ENCODE measurements around the gene SLC2A6. TPM values are rescaled to one million over a fixed set of nuclear protein-coding genes. Genes with fewer than 3 reads are reported as not detected.

The SLC2A6 gene
- polyA plus RNA-seq, 1 of the 3 experiments (the other 2 are of a cell fraction) = 5.2 TPM

DNA sequence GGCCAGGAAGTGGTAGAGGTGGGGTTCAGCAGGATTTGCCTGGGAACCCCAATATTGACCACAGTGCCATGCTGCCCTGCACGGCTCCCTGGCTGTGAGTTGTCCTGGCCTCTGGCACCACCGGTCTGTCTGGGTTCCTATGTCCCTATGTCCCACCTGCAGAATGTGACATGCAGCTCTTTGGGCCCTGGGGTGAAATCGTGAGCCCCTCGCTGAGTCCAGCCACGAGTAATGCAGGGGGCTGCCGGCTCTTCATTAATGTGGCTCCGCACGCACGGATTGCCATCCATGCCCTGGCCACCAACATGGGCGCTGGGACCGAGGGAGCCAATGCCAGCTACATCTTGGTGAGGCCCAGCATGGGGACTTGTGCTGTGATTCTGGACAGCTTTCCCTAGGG is 21.2 kb downstream of the SLC2A6 start:
- Histone ChIP-seq H3K4me1 (ENCODE audit: control insufficient read depth in 1 of 2, insufficient read depth in 2 of 2, low read depth in 1 of 2, low read length in 1 of 2) (peaks cover 0 to 28% of the 10 kb centered on the region in 2 experiments; a peak in 1 of 4 replicates), H3K36me3 (replicated peaks in 1 of 2; ENCODE audit: control insufficient read depth in 1 of 2, insufficient read depth in 2 of 2, low read length in 1 of 2) (no peaks in the 10 kb centered on the region), H3K27me3 (ENCODE audit: insufficient read depth) (no peaks in the 10 kb centered on the region), H3K9ac (no peak overlapping the region), H3K9me3 (no peaks in the 10 kb centered on the region), H3K9me2 (no peaks in the 10 kb centered on the region), H3K79me2 (ENCODE audit: insufficient read depth) (no peaks in the 10 kb centered on the region), H3F3A (replicated peaks; ENCODE audit: insufficient read depth) (peaks cover 2% of the 10 kb centered on the region), H4K20me1 (ENCODE audit: insufficient read depth) (no peaks in the 10 kb centered on the region), H3K4me2 (no peak overlapping the region), H3K27ac (ENCODE audit: low read depth in 2 of 2, low read length in 1 of 2) (no peak overlapping the region), H2AFZ (ENCODE audit: low read depth) (no peak overlapping the region), H3K4me3 (ENCODE audit: low read depth in 2 of 2, low read length in 1 of 2) (no peak overlapping the region)
- WGBS (ENCODE audit: low lambda C conversion rate) = 95% methylated on average over 10 of the region's 11 CpGs
- CTCF ChIA-PET = interaction anchor here (1.1 to 1.7 kb wide), 4 partner anchors 8 to 21 kb away, joined by 3 to 5 read pairs (median 4); no protein-coding TSS in a partner anchor
- no peak for DNase-seq
- no peak for TF ChIP-seq GATA2 (CRISPR knock-in tag; IDR thresholded peaks at IDR 0.05)
- no peak for TF ChIP-seq GABPA (IDR thresholded peaks at IDR 0.05; ENCODE audit: low read depth)
- POLR2A ChIA-PET = no interaction called here

DNA sequence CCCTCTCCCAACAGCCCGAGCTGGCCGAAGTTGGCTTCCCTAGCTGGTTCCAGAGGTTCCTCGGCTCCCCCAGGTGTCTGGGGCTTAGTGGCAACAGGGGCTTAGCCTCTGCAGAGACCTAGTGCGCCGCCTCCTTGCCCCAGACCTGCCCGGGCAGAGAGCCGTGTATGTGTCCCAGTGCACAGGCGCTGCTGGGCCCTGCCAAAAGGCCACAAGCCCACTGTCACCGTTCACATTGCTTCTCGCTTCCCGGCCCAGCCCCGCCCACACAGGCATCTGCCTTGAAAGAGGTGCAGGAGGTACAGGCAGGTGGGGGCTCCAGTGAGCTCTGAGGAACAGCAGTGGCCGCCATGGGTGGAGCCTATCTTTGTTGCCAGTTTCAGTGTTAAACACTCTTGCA is 21.7 kb downstream of the SLC2A6 start:
- TF ChIP-seq FOXM1 (IDR thresholded peaks at IDR 0.05; ENCODE audit: low read depth) = no peak
- TF ChIP-seq ZBTB33 (IDR thresholded peaks at IDR 0.05; ENCODE audit: borderline replicate concordance, low read depth) = no peak
- TF ChIP-seq POLR2AphosphoS5 (IDR thresholded peaks at IDR 0.05; ENCODE audit: low read depth, low read length) = no peak
- TF ChIP-seq EP300 (IDR thresholded peaks at IDR 0.05; ENCODE audit: borderline replicate concordance in 1 of 2, low read depth in 1 of 2, low read length in 1 of 2) = no peak
- ChIA-PET POLR2A (no interaction called here), CTCF (interaction anchor here (1.4 to 1.7 kb wide), 2 partner anchors 7 to 10 kb away, joined by 4 to 5 read pairs; no protein-coding TSS in a partner anchor)
- Histone ChIP-seq H3K9me2 (no peaks in the 10 kb centered on the region), H3K27me3 (ENCODE audit: insufficient read depth) (no peaks in the 10 kb centered on the region), H3K4me2 (no peak overlapping the region), H3F3A (replicated peaks; ENCODE audit: insufficient read depth) (peaks cover 2% of the 10 kb centered on the region), H3K4me3 (ENCODE audit: low read depth in 2 of 2, low read length in 1 of 2) (no peak overlapping the region), H4K20me1 (ENCODE audit: insufficient read depth) (no peaks in the 10 kb centered on the region), H3K36me3 (replicated peaks in 1 of 2; ENCODE audit: control insufficient read depth in 1 of 2, insufficient read depth in 2 of 2, low read length in 1 of 2) (no peaks in the 10 kb centered on the region), H3K4me1 (ENCODE audit: control insufficient read depth in 1 of 2, insufficient read depth in 2 of 2, low read depth in 1 of 2, low read length in 1 of 2) (peaks cover 0 to 28% of the 10 kb centered on the region in 2 experiments; a peak in 1 of 4 replicates), H2AFZ (ENCODE audit: low read depth) (no peak overlapping the region), H3K9me3 (no peaks in the 10 kb centered on the region), H3K9ac (no peak overlapping the region), H3K79me2 (ENCODE audit: insufficient read depth) (no peaks in the 10 kb centered on the region), H3K27ac (ENCODE audit: low read depth in 2 of 2, low read length in 1 of 2) (no peak overlapping the region)
- no peak for DNase-seq
- 91% methylated on average over 6 of the region's 13 CpGs for WGBS (ENCODE audit: low lambda C conversion rate)

- H3K27ac ChIP-seq (ENCODE audit: low read depth in 2 of 2, low read length in 1 of 2) = no peak overlapping the region
- no peaks in the 10 kb centered on the region for H3K79me2 ChIP-seq (ENCODE audit: insufficient read depth)
- H3K4me1 ChIP-seq (ENCODE audit: control insufficient read depth in 1 of 2, insufficient read depth in 2 of 2, low read depth in 1 of 2, low read length in 1 of 2) = peaks cover 0 to 21% of the 10 kb centered on the region in 2 experiments; a peak in 1 of 4 replicates
- no peaks in the 10 kb centered on the region for H4K20me1 ChIP-seq (ENCODE audit: insufficient read depth)
- H3K4me3 ChIP-seq (ENCODE audit: low read depth in 2 of 2, low read length in 1 of 2) = no peak overlapping the region
- H3K9ac ChIP-seq = no peak overlapping the region
- CTCF ChIA-PET = interaction anchor here (1.7 kb wide), 1 partner anchor 9 kb away, joined by 5 read pairs; no protein-coding TSS in a partner anchor
- no peaks in the 10 kb centered on the region for H3K9me2 ChIP-seq
- no peaks in the 10 kb centered on the region for H3K27me3 ChIP-seq (ENCODE audit: insufficient read depth)
- no peak overlapping the region for H3K4me2 ChIP-seq
- POLR2A ChIA-PET = no interaction called here
- no peak for DNase-seq
- H3F3A ChIP-seq (replicated peaks; ENCODE audit: insufficient read depth) = peaks cover 2% of the 10 kb centered on the region
- no peak overlapping the region for H2AFZ ChIP-seq (ENCODE audit: low read depth)
- 90% methylated on average over 6 of the region's 9 CpGs for WGBS (ENCODE audit: low lambda C conversion rate)
- no peaks in the 10 kb centered on the region for H3K36me3 ChIP-seq (replicated peaks in 1 of 2; ENCODE audit: control insufficient read depth in 1 of 2, insufficient read depth in 2 of 2, low read length in 1 of 2)
- no peaks in the 10 kb centered on the region for H3K9me3 ChIP-seq
- TF ChIP-seq CHD2 (IDR thresholded peaks at IDR 0.05; ENCODE audit: low read length, partially characterized antibody) (no peak), TEAD4 (IDR thresholded peaks at IDR 0.05; ENCODE audit: borderline replicate concordance, insufficient read depth) (no peak), FOXM1 (IDR thresholded peaks at IDR 0.05; ENCODE audit: low read depth) (no peak), EZH2phosphoT487 (IDR thresholded peaks at IDR 0.05; ENCODE audit: borderline replicate concordance, low read depth) (no peak), GABPA (IDR thresholded peaks at IDR 0.05; ENCODE audit: low read depth) (no peak), FOSL2 (IDR thresholded peaks at IDR 0.05; ENCODE audit: borderline replicate concordance, low read depth) (no peak), RXRA (IDR thresholded peaks at IDR 0.05; ENCODE audit: borderline replicate concordance, low read depth) (no peak), FOXJ3 (CRISPR knock-in tag; IDR thresholded peaks at IDR 0.05) (no peak), YY1 (IDR thresholded peaks at IDR 0.05; ENCODE audit: low read depth) (no peak), RFX5 (IDR thresholded peaks at IDR 0.05; ENCODE audit: low read length) (no peak), TAF1 (IDR thresholded peaks at IDR 0.05; ENCODE audit: borderline replicate concordance, low read depth, low read length) (no peak), REST (IDR thresholded peaks at IDR 0.05; ENCODE audit: low read depth, low read length) (no peak), NFIC (IDR thresholded peaks at IDR 0.05; ENCODE audit: borderline replicate concordance) (no peak)
Observed at GRCh38 chr9:133456409-133456808, 22.5 kb downstream of the SLC2A6 start.

Data from SK-N-SH (cell line).